NCI-H82 (cell line): ENCODE data around the gene CYP2C19.
"Not testable (repeated sequence)": the region's sequence is repeated elsewhere in the genome, so short reads cannot be mapped to it uniquely, and the experiment has no call there.

ENCODE experiments used
- DNase-seq: peaks from one replicate; lab custom pipeline; 2025; lab: John Stamatoyannopoulos, UW

CYP2C19 gene

GRCh38 chr10:94879214-94879613, 116.7 kb downstream of the CYP2C19 start:
- DNase-seq: no peak

- DNase-seq: no peak
Measured at GRCh38 chr10:94889123-94889522, 126.6 kb downstream of the CYP2C19 start.

DNA sequence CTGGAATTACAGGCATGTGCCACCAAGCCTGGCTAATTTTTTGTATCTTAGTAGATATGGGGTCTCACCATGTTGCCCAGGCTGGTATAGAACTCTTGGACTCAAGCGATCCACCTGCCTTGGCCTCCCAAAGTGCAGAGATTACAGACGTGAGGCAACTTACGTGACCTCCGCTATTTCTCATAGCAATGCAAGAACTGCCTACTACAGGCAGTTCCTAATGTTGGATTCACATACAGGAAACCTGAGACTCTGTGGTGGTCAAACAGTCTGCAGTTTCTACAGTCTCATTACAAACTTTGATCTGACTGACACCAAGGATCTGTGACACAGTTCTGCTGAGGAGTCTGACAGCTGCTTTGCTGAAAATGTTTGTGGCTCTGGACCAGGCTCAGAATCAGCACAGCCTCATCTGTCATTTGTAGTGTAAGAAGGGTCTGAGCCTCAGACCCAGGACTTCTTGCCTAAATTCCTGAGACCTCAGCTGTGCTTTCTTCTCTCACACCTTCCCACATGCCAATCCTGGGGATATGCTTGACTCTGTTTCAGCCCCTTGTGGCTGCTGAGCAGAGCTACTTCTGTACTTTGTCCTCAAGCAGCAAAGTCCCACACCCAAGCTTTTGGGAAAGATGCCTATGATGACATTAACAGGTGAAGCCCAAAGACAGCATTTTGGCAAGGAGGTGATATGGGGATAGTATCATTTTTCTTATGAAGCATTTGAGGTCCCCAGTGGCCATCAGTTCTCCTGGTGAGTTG, 128.0 kb downstream of the CYP2C19 start:
- DNase-seq: no peak

DNA sequence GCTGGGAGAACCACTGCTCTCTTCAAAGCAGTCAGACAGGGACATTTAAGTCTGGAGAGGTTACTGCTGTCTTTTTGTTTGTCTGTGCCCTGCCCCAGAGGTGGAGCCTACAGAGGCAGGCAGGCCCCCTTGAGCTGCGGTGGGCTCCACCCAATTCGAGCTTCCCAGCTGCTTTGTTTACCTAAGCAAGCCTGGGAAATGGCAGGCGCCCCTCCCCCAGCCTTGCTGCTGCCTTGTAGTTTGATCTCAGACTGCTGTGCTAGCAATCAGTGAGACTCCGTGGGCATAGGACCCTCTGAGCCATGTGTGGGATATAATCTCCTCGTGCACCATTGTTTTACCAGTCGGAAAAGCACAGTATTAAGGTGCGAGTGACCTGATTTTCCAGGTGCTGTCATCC, 135.9 kb downstream of the CYP2C19 start:
- not testable (repeated sequence) for DNase-seq

DNA sequence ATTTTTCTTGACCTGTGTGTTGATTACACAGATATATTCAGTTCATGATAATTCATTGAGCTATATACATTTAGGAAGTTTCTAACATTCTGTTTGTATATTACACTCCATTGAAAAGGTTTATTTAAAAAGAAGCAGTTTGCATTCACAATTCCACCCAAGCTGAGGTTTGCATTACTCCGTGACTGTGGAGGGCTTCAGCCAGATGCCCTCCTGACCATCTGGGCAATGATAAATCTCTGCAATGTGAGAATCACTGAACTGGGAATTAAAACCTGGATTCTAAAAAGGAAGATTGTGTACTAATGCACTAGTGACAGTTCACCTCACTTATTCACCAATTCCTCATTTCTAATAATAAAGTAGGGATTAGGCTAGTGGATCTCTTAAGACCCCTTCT, 139.6 kb downstream of the CYP2C19 start:
- DNase-seq: no peak

GRCh38 chr10:94902570-94902969, 140.1 kb downstream of the CYP2C19 start:
- no peak for DNase-seq
